ENCODE measurements around the gene NRG3.
A peak's percentile ranks its signal among the peaks of the same experiment; 100 is the strongest.

The NRG3 gene

GRCh38 chr10:82736305-82736704 lies 861.3 kb downstream of the NRG3 start:
- Histone ChIP-seq H3K27ac (ENCODE audit: low read length) (no peak overlapping the region), H3K27me3 (ENCODE audit: control insufficient read depth, insufficient read depth, low read length) (no peaks in the 10 kb centered on the region), H3K36me3 (ENCODE audit: control insufficient read depth, low read depth, low read length) (no peaks in the 10 kb centered on the region), H3K4me3 (ENCODE audit: low read length) (no peak overlapping the region), H3K4me1 (ENCODE audit: control insufficient read depth, low read depth, low read length) (no peaks in the 10 kb centered on the region), H3K9ac (ENCODE audit: low read length) (no peak overlapping the region), H3K9me3 (ENCODE audit: control insufficient read depth, low read depth, low read length) (no peaks in the 10 kb centered on the region)

DNA sequence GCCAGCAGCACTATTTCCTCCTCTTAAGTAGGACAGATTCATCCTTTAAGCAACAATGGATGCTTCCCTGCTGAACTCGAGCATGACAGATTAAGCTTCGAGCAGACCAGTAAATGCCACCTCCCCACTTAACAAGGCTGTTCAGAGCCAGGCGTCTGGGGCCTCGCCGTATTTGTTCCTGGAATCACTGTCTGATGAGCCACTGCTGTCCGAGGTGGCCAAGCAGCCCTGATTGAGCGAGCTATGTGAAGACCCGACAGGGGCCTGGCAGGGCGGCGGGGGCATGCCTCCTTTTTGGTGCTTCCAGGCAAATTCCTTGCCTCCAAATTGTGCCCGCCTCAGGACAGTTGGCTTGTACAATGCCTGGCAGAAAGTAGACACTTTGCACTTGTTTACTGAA lies 862.6 kb downstream of the NRG3 start:
- no peaks in the 10 kb centered on the region for H3K27me3 ChIP-seq (ENCODE audit: control insufficient read depth, insufficient read depth, low read length)
- no peaks in the 10 kb centered on the region for H3K4me1 ChIP-seq (ENCODE audit: control insufficient read depth, low read depth, low read length)
- H3K36me3 ChIP-seq (ENCODE audit: control insufficient read depth, low read depth, low read length), result no peaks in the 10 kb centered on the region
- H3K9ac ChIP-seq (ENCODE audit: low read length), result no peak overlapping the region
- no peak overlapping the region for H3K27ac ChIP-seq (ENCODE audit: low read length)
- no peaks in the 10 kb centered on the region for H3K9me3 ChIP-seq (ENCODE audit: control insufficient read depth, low read depth, low read length)
- no peak overlapping the region for H3K4me3 ChIP-seq (ENCODE audit: low read length)

DNA sequence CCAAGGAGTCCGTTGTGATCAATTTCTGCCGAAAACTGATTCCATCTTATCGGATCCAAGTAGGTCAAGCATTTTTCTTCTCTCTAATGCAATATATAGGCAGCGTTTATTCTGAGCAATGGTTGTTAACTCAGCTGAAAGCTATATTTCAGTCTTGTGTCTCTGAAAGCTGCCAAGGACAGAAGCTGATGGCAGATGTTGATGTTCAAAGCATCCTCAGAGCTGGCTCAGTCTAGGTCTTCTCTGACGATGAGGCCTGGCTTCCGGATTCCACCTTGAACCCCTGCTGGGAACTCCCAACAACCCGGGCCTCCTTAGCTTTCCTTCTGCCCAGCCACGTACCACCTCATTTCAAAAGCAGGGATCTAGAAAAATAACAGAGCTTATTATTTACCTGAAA lies 863.6 kb downstream of the NRG3 start:
- no peak overlapping the region for H3K4me3 ChIP-seq (ENCODE audit: low read length)
- no peaks in the 10 kb centered on the region for H3K36me3 ChIP-seq (ENCODE audit: control insufficient read depth, low read depth, low read length)
- H3K9me3 ChIP-seq (ENCODE audit: control insufficient read depth, low read depth, low read length), result no peaks in the 10 kb centered on the region
- H3K27ac ChIP-seq (ENCODE audit: low read length), result no peak overlapping the region
- H3K4me1 ChIP-seq (ENCODE audit: control insufficient read depth, low read depth, low read length), result no peaks in the 10 kb centered on the region
- no peak overlapping the region for H3K9ac ChIP-seq (ENCODE audit: low read length)
- no peaks in the 10 kb centered on the region for H3K27me3 ChIP-seq (ENCODE audit: control insufficient read depth, insufficient read depth, low read length)

DNA sequence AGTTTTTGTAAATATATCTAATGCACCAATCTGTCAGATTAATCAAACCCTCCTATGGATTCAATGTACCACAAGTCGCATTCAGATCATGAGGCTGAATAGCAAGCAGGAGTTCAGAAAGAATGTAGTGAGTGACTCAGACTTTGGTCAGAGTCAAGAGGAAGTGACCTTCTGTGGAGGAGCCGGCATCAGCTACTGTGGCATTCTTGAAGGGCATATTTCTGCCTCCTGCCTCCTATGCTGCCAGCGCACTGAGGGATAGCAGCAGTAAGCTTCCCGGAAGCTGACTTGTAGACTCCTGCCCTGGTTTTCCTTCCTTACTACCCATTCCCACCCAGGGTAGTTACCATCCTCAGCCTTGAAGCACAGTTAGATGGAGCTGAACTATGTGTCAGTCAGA lies 867.5 kb downstream of the NRG3 start:
- Histone ChIP-seq H3K9ac (ENCODE audit: low read length) (no peak overlapping the region), H3K27ac (ENCODE audit: low read length) (no peak overlapping the region), H3K9me3 (ENCODE audit: control insufficient read depth, low read depth, low read length) (no peaks in the 10 kb centered on the region), H3K36me3 (ENCODE audit: control insufficient read depth, low read depth, low read length) (no peaks in the 10 kb centered on the region), H3K4me1 (ENCODE audit: control insufficient read depth, low read depth, low read length) (no peaks in the 10 kb centered on the region), H3K27me3 (ENCODE audit: control insufficient read depth, insufficient read depth, low read length) (no peaks in the 10 kb centered on the region), H3K4me3 (ENCODE audit: low read length) (no peak overlapping the region)

GRCh38 chr10:82742898-82743297 lies 867.9 kb downstream of the NRG3 start:
- no peak overlapping the region for H3K9ac ChIP-seq (ENCODE audit: low read length)
- H3K4me1 ChIP-seq (ENCODE audit: control insufficient read depth, low read depth, low read length), result no peaks in the 10 kb centered on the region
- no peak overlapping the region for H3K4me3 ChIP-seq (ENCODE audit: low read length)
- no peak overlapping the region for H3K27ac ChIP-seq (ENCODE audit: low read length)
- no peaks in the 10 kb centered on the region for H3K27me3 ChIP-seq (ENCODE audit: control insufficient read depth, insufficient read depth, low read length)
- no peaks in the 10 kb centered on the region for H3K36me3 ChIP-seq (ENCODE audit: control insufficient read depth, low read depth, low read length)
- no peaks in the 10 kb centered on the region for H3K9me3 ChIP-seq (ENCODE audit: control insufficient read depth, low read depth, low read length)

DNA sequence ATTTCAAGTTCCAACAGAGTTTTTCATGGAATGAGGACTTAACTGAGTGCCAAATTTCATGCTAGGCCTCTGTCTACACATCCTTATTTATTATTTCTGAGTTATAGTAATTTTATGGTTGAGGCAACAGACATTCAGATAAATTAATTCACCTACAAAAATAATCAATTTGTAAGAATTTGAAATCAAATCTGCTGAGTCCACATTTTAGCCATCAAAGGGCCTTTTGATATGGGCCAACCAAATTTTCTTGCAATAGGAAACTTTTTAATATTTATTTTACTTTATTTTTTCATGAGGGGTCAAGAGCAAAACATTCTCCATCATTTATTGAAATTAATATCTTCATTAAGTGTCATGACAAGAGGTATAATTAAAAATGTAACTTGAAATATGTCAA lies 875.5 kb downstream of the NRG3 start:
- Histone ChIP-seq H3K4me1 (ENCODE audit: control insufficient read depth, low read depth, low read length) (no peaks in the 10 kb centered on the region), H3K27me3 (ENCODE audit: control insufficient read depth, insufficient read depth, low read length) (no peaks in the 10 kb centered on the region), H3K4me3 (ENCODE audit: low read length) (no peak overlapping the region), H3K36me3 (ENCODE audit: control insufficient read depth, low read depth, low read length) (no peaks in the 10 kb centered on the region), H3K27ac (ENCODE audit: low read length) (no peak overlapping the region), H3K9me3 (ENCODE audit: control insufficient read depth, low read depth, low read length) (no peaks in the 10 kb centered on the region), H3K9ac (ENCODE audit: low read length) (no peak overlapping the region)

DNA sequence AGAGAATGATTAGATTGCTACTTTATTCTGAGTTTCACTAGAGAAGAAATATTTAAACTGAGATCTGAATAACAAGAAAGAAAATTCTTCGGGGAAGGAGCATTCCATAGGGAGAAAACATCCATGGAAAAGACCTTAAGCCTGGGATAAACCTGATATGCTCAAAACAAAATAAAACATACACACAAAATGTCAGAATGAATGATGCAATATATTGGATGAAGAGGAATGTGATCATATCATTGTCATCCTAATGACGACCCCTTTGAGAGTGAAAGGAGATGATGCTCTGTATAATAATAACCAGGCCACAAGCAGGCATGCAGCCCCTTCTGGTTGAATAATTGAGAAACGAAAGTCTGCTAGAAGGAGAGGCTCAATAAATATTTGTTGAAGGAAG lies 882.4 kb downstream of the NRG3 start:
- Histone ChIP-seq H3K27ac (ENCODE audit: low read length) (no peak overlapping the region), H3K27me3 (ENCODE audit: control insufficient read depth, insufficient read depth, low read length) (no peaks in the 10 kb centered on the region), H3K4me1 (ENCODE audit: control insufficient read depth, low read depth, low read length) (peaks cover 23% of the 10 kb centered on the region), H3K36me3 (ENCODE audit: control insufficient read depth, low read depth, low read length) (no peaks in the 10 kb centered on the region), H3K9ac (ENCODE audit: low read length) (no peak overlapping the region), H3K4me3 (ENCODE audit: low read length) (no peak overlapping the region), H3K9me3 (ENCODE audit: control insufficient read depth, low read depth, low read length) (no peaks in the 10 kb centered on the region)

GRCh38 chr10:82757901-82758300 lies 882.9 kb downstream of the NRG3 start:
- Histone ChIP-seq H3K4me3 (ENCODE audit: low read length) (no peak overlapping the region), H3K9me3 (ENCODE audit: control insufficient read depth, low read depth, low read length) (no peaks in the 10 kb centered on the region), H3K4me1 (ENCODE audit: control insufficient read depth, low read depth, low read length) (peaks cover 23% of the 10 kb centered on the region), H3K27me3 (ENCODE audit: control insufficient read depth, insufficient read depth, low read length) (no peaks in the 10 kb centered on the region), H3K36me3 (ENCODE audit: control insufficient read depth, low read depth, low read length) (no peaks in the 10 kb centered on the region), H3K27ac (ENCODE audit: low read length) (peak overlapping the region; percentile 71), H3K9ac (ENCODE audit: low read length) (no peak overlapping the region)

- no peaks in the 10 kb centered on the region for H3K27me3 ChIP-seq (ENCODE audit: control insufficient read depth, insufficient read depth, low read length)
- H3K9me3 ChIP-seq (ENCODE audit: control insufficient read depth, low read depth, low read length), result no peaks in the 10 kb centered on the region
- no peak overlapping the region for H3K4me3 ChIP-seq (ENCODE audit: low read length)
- H3K27ac ChIP-seq (ENCODE audit: low read length), result no peak overlapping the region
- no peaks in the 10 kb centered on the region for H3K36me3 ChIP-seq (ENCODE audit: control insufficient read depth, low read depth, low read length)
- H3K4me1 ChIP-seq (ENCODE audit: control insufficient read depth, low read depth, low read length), result peaks cover 23% of the 10 kb centered on the region
- no peak overlapping the region for H3K9ac ChIP-seq (ENCODE audit: low read length)
These were observed 884.1 kb downstream of the NRG3 start for GRCh38 chr10:82759050-82759449.

DNA sequence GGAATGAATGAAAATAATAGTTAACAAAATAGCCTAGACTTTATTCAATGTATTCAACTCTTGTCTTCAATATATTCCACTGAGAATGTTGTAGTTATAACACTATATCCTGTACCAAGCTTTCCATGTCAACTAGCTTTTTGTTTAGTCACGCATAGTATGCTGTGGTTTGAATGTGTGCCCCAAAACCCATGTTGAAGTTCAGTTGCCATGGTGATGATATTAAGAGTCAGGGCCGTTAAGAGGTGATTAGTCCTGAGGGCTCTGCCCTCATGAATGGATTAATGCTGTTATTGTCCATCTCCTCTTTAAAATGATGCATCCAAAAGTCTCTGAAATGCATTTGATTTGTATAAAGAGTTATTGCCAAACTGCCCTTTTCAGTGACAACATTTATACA lies 887.6 kb downstream of the NRG3 start:
- H3K4me1 ChIP-seq (ENCODE audit: control insufficient read depth, low read depth, low read length), result peaks cover 14% of the 10 kb centered on the region
- H3K9me3 ChIP-seq (ENCODE audit: control insufficient read depth, low read depth, low read length), result no peaks in the 10 kb centered on the region
- no peak overlapping the region for H3K4me3 ChIP-seq (ENCODE audit: low read length)
- H3K36me3 ChIP-seq (ENCODE audit: control insufficient read depth, low read depth, low read length), result no peaks in the 10 kb centered on the region
- H3K9ac ChIP-seq (ENCODE audit: low read length), result no peak overlapping the region
- H3K27me3 ChIP-seq (ENCODE audit: control insufficient read depth, insufficient read depth, low read length), result no peaks in the 10 kb centered on the region
- no peak overlapping the region for H3K27ac ChIP-seq (ENCODE audit: low read length)

- Histone ChIP-seq H3K4me3 (ENCODE audit: low read length) (no peak overlapping the region), H3K27ac (ENCODE audit: low read length) (no peak overlapping the region), H3K9ac (ENCODE audit: low read length) (no peak overlapping the region), H3K4me1 (ENCODE audit: control insufficient read depth, low read depth, low read length) (no peaks in the 10 kb centered on the region), H3K27me3 (ENCODE audit: control insufficient read depth, insufficient read depth, low read length) (no peaks in the 10 kb centered on the region), H3K9me3 (ENCODE audit: control insufficient read depth, low read depth, low read length) (no peaks in the 10 kb centered on the region), H3K36me3 (ENCODE audit: control insufficient read depth, low read depth, low read length) (no peaks in the 10 kb centered on the region)
These were observed 893.0 kb downstream of the NRG3 start for GRCh38 chr10:82768040-82768439.

GRCh38 chr10:82778908-82779307 lies 903.9 kb downstream of the NRG3 start:
- H3K9me3 ChIP-seq (ENCODE audit: control insufficient read depth, low read depth, low read length), result peaks cover 7% of the 10 kb centered on the region
- no peaks in the 10 kb centered on the region for H3K36me3 ChIP-seq (ENCODE audit: control insufficient read depth, low read depth, low read length)
- no peak overlapping the region for H3K9ac ChIP-seq (ENCODE audit: low read length)
- no peak overlapping the region for H3K27ac ChIP-seq (ENCODE audit: low read length)
- H3K4me1 ChIP-seq (ENCODE audit: control insufficient read depth, low read depth, low read length), result no peaks in the 10 kb centered on the region
- no peaks in the 10 kb centered on the region for H3K27me3 ChIP-seq (ENCODE audit: control insufficient read depth, insufficient read depth, low read length)
- H3K4me3 ChIP-seq (ENCODE audit: low read length), result no peak overlapping the region

All from iPS-18a (cell line).